H1 (cell line): ENCODE data around the gene DIAPH2.

Experiments used
- CEBPB ChIP-seq: IDR thresholded peaks from 2 replicates; pipeline ENCODE4 v1.6.1; 2012; ENCODE audit warnings: low read depth, low read length
- CTCF ChIP-seq, 3 experiments: IDR thresholded peaks; 1 replicate in 2 of 3; 2 replicates in 1 of 3; pipeline versions ENCODE4 v1.5.1 to v1.6.1; 2011; ENCODE audit warnings: low read length in 3 of 3, mild to moderate bottlenecking in 3 of 3, inconsistent platforms in 2 of 3, low read depth in 1 of 3, moderate library complexity in 1 of 3; ENCODE audit not compliant: insufficient read depth in 1 of 3; ENCODE audit errors: control extremely low read depth in 1 of 3
- GABPA ChIP-seq: IDR thresholded peaks from 2 replicates; pipeline ENCODE4 v1.6.1; 2011; ENCODE audit warnings: mild to moderate bottlenecking, low read length, moderate library complexity, borderline replicate concordance; ENCODE audit not compliant: insufficient read depth

GRCh38 chrX:96687776-96688175, 3.1 kb downstream of the DIAPH2 start:
- TF ChIP-seq CTCF (IDR thresholded peaks at IDR 0.05; ENCODE audit: control extremely low read depth in 1 of 3, insufficient read depth in 1 of 3, low read depth in 1 of 3, low read length in 3 of 3) (no peak), CEBPB (no peak), GABPA (no peak)
